Karpas-422 (cell line): ENCODE results near the gene MREG. TPM values are rescaled to one million over a fixed set of nuclear protein-coding genes. Genes with fewer than 3 reads are reported as not detected.

Source experiments
- total RNA-seq: library from RNA; depleted of rRNA; stranded (reverse); fragments of >200 nt; shearing (Covaris generic); gene quantifications from 2 replicates; pipeline ENCODE4 v1.2.3, GENCODE V29; 2014; ENCODE audit warnings: low replicate concordance; rRNA removed

MREG gene
- total RNA-seq, 1 experiment from 2014 or later: 0.15 TPM

Other genes with a start within 250 kb of the MREG start
- 0.30 and 0.72 TPM in 2 replicates for gene PECR, start 68.3 kb upstream of the MREG start, total RNA-seq
- not detected in 2 replicates for gene TMEM169, start 68.4 kb upstream of the MREG start, total RNA-seq
- gene XRCC5, start 95.8 kb upstream of the MREG start, total RNA-seq: 102 and 107 TPM in 2 replicates